H4 (cell line): ENCODE results near the gene ZNF521. TPM values are rescaled to one million over a fixed set of nuclear protein-coding genes. Genes with fewer than 3 reads are reported as not detected.

Experiments used
- DNase-seq: peaks from one replicate; pipeline ENCODE4 v3.0.0-alpha.2; 2015; ENCODE audit warnings: low spot score
- total RNA-seq: library from RNA; depleted of rRNA; stranded (reverse); fragments of >200 nt; shearing (Covaris generic); gene quantifications from 2 replicates; pipeline ENCODE4 v1.2.3, GENCODE V29; 2014

ZNF521 gene
- total RNA-seq, 1 experiment from 2014 or later, result 8.2 TPM

GRCh38 chr18:25077038-25077943 is 274.7 kb downstream of the ZNF521 start:
- no peak for DNase-seq

- no peak for DNase-seq
Observed at GRCh38 chr18:25075783-25076182, 276.2 kb downstream of the ZNF521 start.

- no peak for DNase-seq
Observed at GRCh38 chr18:25075331-25075730, 276.6 kb downstream of the ZNF521 start.

- DNase-seq, result no peak
Observed at GRCh38 chr18:25074925-25075324, 277.0 kb downstream of the ZNF521 start.

- DNase-seq, result no peak
Observed at GRCh38 chr18:25072205-25072604, 279.8 kb downstream of the ZNF521 start.

GRCh38 chr18:25067275-25068025 is 284.5 kb downstream of the ZNF521 start:
- DNase-seq, result no peak

- DNase-seq, result no peak
Observed at GRCh38 chr18:25066516-25066915, 285.4 kb downstream of the ZNF521 start.

GRCh38 chr18:25062720-25063119 is 289.2 kb downstream of the ZNF521 start:
- no peak for DNase-seq

- no peak for DNase-seq
Observed at GRCh38 chr18:25061395-25061794, 290.6 kb downstream of the ZNF521 start.

- DNase-seq, result no peak
Observed at GRCh38 chr18:25058521-25058920, 293.4 kb downstream of the ZNF521 start.

GRCh38 chr18:25057491-25058050 is 294.4 kb downstream of the ZNF521 start:
- DNase-seq, result no peak

- DNase-seq, result no peak
Observed at GRCh38 chr18:25056429-25056828, 295.5 kb downstream of the ZNF521 start.

- no peak for DNase-seq
Observed at GRCh38 chr18:25055076-25055475, 296.9 kb downstream of the ZNF521 start.

GRCh38 chr18:25053466-25053865 is 298.5 kb downstream of the ZNF521 start:
- DNase-seq, result no peak

GRCh38 chr18:25052511-25052921 is 299.4 kb downstream of the ZNF521 start:
- DNase-seq, result no peak

GRCh38 chr18:25050605-25051004 is 301.4 kb downstream of the ZNF521 start:
- no peak for DNase-seq

GRCh38 chr18:25047983-25048382 is 304.0 kb downstream of the ZNF521 start:
- no peak for DNase-seq

- DNase-seq, result no peak
Observed at GRCh38 chr18:25047421-25047820, 304.5 kb downstream of the ZNF521 start.

- DNase-seq, result no peak
Observed at GRCh38 chr18:25044694-25045093, 307.3 kb downstream of the ZNF521 start.

- no peak for DNase-seq
Observed at GRCh38 chr18:25043104-25043503, 308.9 kb downstream of the ZNF521 start.

- DNase-seq, result no peak
Observed at GRCh38 chr18:25042641-25043051, 309.3 kb downstream of the ZNF521 start.

GRCh38 chr18:25039781-25040180 is 312.2 kb downstream of the ZNF521 start:
- DNase-seq, result no peak

GRCh38 chr18:25038261-25038660 is 313.7 kb downstream of the ZNF521 start:
- no peak for DNase-seq
